GM19372 (cell line): ENCODE data around the gene CTBP2.
"Not testable (repeated sequence)": the region's sequence is repeated elsewhere in the genome, so short reads cannot be mapped to it uniquely, and the experiment has no call there.

Experiments
- ATAC-seq: cut with Tn5 transposase; IDR thresholded peaks from one replicate; pipeline ENCODE4 v1.9.1; 2021; ENCODE audit warnings: mild to moderate bottlenecking, low read depth, moderate library complexity; ENCODE audit not compliant: unreplicated experiment

Gene CTBP2

DNA sequence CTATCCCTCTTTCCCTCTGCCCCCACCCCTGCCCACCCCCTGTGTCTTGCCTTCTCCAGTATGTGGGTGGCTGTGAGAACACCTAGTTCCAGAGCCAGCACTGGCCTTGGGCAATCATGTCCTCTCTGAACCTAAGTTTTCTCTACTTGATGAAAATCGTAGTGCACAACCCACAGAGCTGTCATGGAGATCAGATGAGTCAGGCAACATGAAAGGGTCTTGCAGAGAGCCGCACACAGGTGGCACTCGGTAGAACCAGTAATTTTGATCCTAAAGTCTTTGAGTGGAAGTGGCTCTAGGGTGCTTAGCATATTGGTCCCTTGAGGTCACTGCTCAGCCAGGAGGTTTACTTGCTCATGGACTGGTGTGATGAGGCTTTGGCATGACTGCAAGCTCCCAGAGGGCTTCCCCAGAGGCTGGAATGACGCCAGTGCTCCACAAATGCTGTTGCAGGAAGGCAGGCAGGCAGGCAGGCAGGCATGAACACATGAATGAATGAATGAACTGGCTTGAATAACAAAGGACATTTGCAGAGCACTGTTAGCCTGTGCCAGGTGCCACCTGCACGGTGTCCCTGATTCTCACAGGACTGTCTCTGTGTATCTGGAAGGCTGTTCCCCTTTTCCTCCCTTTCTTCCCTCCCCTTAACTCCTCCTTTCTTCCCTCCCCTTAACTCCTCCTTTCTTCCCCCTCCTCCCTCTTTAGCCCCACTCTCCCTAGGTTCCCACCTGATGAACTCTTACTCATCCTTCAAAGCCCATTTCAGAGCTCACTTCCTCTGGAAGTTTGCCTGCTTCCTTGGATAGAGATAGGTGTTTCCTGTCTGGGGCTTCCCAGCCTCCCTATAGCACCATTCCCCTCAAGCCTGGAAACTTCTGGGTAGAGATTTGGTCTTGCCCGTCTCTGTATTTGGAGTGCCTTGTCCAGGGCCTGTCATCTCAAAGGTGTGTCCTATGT is 27.2 kb upstream of the CTBP2 start:
- no peak for ATAC-seq

DNA sequence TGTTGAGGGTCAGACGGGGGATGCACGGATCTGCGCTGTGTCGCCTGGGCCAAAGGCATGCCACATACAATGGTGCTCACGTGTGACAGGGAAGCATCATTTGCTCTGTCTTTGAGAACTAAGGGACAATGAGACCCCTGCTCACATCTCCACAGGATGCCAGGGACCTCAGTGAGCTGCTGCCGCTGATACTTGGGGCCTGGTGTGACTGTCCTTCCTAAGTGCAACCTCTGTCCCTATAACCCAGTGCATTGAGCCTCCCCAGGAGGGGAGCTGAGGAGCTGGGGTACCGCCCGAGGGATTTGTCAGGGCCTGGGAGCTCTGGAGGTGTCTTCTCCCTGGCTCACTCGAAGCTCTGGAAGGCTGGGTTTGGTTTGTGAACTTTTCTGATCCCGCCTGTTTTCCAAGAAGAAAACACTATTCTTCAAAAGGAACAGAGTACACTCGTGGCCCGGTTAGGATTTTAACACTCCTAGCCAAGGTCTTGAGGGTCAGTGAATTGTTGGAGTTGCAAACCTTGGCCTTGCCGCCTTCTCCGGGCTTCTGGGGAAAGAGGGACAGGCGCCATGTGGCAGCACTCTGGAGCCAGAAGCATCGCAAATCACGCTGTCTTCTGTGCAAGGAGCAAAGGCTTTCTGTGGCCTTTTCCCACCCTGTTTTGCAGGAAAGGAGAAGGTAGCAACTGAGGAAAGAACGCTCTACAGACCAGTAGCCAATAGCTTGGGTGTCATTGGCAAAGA is 26.2 kb upstream of the CTBP2 start:
- no peak for ATAC-seq

DNA sequence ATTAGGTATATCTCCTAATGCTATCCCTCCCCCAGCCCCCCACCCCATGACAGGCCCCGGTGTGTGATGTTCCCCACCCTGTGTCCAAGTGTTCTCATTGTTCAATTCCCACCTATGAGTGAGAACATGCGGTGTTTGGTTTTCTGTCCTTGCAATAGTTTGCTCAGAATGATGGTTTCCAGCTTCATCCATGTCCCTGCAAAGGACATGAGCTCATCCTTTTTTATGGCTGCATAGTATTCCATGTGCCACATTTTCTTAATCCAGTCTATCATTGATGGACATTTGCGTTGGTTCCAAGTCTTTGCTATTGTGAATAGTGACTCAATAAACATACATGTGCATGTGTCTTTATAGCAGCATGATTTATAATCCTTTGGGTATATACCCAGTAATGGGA is 18.7 kb upstream of the CTBP2 start:
- ATAC-seq = not testable (repeated sequence)

DNA sequence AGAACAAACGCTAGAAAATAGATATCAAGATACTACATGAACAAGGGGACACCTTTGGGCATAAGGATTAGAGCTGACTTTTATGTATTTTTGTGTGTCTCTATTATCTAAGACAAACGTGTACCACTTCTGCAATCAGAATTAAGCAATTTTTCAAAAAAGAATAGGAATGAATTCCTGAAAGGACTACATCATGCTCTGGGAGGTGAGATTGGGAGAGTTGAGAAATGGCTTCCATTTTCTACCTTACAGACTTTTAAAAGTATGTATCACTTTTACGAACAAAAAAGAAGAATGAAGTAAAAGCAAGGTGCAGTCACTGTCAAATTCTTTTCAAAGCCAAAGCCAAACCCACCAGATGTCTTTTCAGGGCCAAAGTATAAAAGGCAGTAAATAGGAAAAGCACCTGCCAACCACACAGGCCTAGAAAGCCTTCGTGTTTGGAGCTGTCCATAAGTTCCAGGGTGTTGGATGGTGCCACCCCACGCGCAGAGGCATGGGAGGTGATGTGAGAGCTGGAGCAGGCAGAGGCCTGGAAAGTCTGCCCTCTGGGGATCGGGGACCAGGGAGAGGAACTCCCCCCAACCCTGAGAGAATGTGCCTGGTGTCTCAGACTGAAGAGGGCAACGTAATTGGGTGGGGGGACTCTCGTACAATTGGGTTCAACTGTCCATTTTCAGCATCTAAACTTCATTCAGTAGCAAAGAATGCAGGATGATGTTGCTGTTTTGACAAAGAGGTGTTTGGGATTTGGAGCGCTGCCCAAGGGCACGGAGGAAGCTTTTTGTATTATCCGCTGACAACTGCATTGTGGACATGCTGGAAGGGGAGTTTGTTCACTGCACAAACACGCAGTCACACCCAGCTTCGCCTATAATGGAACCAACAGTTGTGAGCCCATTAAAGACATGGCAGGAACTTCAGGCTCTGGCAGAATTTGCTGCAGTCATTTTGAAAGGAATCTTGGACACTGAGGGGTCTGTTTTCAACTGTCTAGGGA is 17.6 kb upstream of the CTBP2 start:
- no peak for ATAC-seq

DNA sequence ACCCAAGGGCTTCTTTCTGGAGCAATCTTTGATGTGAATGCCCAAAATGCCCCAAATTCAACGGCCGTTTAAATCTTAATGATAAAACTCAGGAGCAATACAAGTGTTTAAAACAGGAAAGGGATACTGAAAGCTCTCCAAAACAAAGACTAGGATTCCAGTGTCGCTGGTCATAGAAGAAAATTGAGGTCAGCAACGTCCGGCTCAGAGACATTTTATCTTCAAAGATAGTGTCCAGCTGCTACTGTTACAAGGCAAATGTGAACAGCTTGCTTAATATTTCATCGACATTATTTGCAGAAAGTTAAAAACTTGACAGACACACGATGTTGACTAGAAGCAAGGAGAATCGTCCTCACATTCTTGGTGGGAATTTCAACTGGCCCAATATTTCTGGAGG is 15.4 kb upstream of the CTBP2 start:
- no peak for ATAC-seq

DNA sequence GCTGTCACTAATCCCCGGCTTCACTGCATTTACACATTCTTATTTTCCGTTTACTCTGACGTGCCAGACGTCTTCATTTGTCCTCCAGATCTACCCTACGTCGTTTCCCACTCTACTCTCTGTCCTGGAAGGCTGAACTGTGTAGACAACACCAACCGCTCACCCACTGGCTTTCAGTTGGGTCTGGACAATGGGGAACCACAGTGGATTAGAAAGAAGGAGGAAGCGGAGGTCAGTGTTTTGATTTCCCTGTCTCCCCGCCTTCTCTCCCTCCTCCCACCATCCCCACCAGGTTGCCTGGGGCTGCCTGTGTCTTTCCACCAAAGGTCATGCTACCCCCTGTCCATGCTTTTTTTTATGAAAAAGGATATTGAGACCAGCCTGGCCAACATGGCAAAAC is 14.0 kb upstream of the CTBP2 start:
- no peak for ATAC-seq

DNA sequence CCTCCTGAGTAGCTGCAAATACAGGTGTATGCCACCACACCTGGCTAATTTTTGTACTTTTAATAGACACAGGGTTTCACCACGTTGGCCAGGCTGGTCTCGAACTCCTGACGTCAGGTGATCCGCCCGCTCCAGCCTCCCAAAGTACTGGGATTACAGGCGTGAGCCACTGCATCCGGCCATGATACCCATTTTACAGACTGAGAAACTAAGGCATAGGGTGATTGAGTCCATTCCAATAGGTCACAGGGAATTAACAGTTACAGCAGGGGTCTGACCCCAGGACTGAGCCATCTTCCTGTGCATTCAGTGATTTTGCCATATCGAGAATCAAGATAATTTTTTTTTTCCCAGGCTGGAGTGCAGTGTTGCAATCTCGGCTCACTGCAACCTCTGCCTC is 12.3 kb upstream of the CTBP2 start:
- ATAC-seq = no peak

DNA sequence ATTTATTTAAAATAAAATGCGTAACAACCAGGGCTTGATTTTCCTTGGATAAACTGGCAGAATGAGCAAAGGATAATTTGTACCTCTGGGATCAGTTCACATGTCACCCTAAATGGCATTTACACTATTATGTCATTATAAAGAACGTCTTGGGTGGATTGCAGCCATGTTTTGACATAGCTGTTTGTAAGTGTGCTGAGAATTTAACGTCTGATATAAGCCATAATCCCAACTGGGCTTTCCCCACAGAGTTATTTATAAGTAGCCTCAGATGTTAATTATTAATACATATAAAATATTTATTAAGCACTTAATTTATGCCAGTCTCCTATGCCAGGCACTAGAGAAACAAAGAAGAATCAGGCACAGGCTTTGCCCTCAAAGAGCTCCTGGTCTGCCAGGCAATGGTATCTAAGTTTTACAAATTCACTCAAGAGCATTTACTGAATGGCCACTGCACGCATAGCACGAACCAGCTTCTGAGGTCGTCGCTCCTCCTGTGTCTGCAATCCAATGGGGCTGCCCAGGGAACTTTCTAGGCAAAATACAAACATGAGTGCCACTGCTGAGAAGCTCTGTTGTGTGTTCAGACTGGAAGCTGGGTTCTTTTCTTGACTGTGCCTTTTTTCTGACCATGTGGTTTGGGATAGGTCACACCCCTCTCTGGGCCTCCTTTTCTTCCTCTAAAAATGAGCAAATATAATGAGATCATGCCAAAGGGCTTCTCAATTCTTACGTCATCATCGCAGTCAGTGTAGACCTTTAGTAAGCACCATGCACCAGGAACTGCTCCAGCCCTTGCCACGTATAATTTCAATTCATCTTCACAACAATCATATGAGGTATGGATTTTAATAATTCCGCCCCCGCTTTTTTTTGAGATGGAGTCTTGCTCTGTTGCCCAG is 11.3 kb upstream of the CTBP2 start:
- ATAC-seq = no peak

DNA sequence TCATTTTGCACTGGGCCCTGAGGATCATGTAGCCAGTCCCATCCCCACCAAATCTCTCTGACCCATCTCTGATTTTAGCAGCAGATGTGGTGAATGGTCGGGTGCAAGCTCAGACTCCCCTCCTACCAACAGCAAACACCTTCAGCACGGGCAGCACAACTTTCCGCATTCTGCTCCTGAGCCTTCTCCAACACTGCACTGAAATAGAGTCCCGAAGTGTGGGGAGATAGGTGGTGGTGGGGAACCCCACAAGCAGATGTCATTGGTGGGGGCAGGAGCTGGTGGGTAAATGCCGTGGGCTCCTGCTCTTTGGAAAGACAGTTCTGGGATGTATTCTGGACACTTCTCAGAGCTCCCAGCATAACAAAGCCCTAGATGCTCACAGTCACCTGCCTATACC is 9.6 kb upstream of the CTBP2 start:
- no peak for ATAC-seq

DNA sequence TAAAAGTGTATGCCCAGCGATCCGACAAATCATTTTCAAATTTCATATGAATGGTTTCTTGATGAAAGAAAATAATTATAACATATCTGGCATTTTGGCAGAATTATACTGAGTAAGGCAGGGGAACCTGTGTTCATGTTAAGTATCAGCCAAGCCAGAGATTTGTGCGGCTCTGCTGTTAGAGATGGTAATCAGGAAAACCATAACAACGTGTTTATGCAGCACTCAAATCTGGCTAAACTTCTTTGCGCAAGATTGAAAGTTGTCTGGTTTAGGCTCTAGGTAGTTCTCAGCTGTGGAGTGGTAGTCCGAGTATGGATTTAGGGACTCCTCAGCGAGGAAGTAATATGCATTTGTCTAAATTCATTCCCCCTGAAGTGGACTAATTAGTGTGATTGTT is 8.9 kb upstream of the CTBP2 start:
- no peak for ATAC-seq

DNA sequence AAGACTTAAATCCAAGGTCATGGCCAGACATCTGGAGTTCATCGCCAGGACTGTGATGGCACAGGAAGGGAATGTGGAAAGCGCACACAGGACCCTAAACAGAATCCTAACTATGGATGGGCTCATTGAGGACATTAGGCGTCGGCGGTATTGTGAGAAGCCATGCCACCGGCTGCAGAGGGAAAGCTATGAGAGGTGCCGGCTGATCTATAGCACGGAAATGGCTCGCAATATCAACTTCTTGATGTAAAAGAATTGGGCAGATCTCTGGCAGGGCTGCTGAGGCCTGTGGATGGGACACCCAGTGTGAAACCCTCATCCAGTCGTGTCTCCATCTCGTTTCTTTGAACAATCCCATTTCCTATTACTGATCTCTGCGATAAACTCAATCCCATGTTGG is 6.3 kb upstream of the CTBP2 start:
- no peak for ATAC-seq

DNA sequence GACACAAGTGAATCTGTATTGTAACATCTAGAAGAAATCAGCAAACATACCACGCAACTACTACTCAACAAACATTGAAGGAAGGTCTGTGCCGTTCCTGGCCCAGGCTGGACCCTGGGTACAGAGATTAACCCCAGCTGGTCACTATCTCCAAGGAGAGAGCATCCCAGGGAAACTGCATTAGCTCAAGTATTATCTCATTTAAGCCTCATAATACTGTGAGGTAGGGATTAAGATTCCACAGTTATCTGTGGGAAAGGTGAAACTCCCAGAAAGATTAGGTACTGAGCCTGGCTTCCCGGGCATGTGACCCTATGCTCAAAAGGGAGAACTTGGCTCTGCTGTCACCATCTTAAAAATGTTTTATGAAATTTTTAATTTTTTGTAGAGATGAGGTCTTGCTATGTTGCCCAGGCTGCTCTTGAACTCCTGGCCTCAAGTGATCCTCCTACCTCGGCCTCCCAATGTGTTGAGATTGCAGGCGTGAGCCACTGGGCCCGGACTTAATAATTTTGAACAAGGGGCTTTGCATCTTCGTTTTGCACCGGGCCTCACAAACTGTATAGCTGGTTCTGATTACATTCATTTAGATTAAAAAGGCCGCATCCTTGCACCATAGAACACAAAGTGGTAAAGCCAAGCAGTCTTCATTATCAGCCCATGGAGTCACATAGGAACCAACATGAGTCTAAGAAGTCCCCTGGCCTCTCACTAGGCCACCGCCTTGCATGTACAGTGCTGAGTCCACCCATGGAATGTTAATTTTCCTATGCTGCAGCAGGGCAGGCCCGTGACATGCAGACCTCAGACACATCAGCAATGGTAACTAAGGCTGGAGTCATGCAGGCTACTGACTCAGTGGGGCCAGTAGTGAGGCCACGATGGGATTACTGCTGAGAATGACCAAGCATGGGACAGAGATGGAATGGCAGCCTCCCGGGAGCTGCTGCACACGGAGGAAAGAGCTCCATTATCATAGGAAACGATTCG is 5.5 kb upstream of the CTBP2 start:
- ATAC-seq = no peak

DNA sequence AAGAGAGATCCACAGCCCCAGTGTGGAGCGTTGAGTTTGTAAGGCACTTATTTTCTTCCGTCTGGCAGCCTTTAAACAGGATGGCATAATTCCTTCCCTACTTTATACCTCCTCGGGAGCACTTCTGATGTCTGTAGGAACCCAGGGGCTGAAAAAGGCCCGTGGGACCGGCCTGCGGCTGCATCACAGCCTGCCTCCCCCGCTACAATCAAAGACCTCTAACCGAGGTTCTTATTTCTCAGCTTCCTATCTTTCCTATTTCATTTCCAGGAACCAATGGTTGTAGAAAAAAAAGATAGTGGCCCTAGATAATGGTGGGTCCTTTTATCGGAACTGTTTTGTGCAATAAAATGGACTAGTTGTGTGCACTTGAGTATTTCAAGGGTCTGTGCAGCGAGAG is 4.1 kb upstream of the CTBP2 start:
- no peak for ATAC-seq

DNA sequence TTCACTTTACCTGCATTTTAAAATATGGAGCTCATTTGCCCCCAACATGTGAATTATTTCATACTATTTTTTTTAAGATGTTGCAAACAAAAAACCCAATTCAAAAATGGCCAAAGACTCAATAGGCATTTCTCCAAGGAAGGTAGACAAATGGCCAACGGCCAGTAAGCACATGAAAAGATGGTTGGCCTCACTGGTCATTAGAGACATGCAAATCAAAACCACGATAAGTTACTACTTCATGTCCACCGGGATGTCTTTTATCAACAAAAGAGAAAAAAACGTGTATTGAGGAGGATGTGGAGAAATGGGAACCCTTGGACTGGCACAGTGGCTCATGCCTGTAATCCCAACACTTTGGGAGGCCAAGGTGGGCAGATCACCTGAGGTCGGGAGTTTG is 3.4 kb upstream of the CTBP2 start:
- ATAC-seq = no peak

DNA sequence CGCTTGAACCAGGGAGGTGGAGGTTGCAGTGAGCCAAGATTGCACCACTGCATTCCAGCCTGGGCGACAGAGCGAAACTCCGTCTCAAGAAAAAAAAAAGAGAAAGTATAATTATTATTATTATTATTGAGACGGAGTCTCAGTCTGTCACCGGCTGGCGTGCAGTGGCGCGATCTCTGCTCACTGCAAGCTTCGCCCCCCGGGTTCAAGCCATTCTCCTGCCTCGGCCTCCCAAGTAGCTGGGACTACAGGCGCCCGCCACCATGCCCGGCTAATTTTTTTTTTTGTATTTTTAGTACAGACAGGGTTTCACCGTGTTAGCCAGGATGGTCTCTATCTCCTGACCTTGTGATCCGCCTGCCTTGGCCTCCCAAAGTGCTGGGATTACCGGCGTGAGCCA is 2.9 kb upstream of the CTBP2 start:
- not testable (repeated sequence) for ATAC-seq

DNA sequence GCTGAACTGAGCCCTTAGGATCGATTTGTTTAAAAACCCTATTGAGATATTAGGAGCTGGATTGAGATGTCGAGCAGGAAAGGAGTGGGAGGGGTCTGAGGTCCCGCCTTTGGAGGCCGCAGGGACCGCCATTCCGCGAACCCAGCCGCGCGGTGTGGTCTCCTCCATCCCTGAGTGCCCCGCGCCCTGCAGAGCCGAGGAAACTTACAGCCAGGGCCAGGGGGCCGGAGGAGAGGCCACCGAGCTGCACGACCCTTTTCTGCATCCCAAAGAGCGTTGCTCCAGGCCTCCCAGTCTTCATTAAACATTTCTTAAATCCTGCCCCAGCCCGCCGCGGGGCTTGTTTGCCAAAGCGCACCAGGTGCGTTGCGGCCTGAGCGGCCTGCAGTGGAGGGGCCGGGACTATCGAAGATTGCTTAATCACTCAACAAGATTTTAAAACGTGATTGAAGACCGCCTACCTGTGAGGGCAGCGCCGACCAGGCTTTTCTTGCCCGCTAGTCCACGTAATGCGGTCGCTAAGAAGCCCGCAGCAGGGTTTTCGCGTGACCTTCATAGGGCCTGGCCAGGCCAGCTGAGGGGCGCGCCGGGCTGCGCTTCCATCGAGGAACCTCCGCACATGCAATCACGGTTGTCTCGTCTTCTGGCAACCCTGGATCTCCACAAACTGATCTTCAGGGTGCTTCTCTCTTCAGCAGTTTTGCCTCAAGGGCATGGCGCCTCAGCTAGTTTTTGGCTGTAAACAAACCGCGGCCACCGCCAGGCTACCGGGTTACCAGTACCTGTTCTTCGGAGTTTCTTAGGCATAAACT is 2.0 kb upstream of the CTBP2 start:
- ATAC-seq = no peak

DNA sequence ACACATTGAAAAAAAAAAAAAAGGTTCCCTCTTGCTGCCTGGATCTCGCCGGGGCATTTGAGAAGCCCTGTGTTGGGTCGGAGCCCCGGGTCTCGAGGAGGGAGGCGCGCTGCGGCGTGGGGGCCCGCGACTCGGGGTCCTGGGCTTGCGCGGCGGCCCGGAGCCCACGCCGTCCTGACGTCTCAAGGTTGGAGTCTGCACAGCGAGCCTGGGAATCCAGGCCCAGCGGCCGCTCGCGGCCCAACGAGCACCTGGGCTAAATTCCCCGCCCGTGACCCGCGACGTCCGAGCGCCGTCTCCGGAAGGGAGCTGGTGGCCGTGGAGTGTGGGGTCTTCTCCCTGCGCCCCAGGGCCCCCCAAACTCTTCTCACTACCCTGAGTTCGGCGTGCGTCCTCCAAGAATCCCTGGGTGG is 1.4 kb upstream of the CTBP2 start:
- no peak for ATAC-seq
